Measurements from ENCODE around the gene KIF26A.

DNA sequence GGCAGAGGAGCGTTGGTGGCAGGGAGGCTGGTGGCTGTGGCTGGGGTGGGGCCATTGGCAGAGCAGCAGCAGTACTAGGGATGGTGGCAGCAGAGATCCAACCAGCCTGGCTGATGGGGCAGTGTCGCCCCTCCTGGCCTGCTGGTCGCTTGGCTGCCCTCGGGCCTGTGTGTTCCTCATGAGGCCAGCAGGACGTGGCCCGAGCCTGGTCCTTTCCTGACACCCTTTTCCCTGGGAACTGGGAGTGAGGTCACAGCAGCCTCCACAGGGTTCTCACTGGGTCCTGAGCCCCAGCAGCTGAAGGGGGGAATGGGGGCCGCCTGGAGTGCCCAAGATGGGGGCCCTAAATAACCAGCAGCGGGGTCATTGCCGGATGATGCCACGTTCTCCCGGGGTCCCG is 46.1 kb downstream of the KIF26A start:
- TF ChIP-seq, protein P1, sequence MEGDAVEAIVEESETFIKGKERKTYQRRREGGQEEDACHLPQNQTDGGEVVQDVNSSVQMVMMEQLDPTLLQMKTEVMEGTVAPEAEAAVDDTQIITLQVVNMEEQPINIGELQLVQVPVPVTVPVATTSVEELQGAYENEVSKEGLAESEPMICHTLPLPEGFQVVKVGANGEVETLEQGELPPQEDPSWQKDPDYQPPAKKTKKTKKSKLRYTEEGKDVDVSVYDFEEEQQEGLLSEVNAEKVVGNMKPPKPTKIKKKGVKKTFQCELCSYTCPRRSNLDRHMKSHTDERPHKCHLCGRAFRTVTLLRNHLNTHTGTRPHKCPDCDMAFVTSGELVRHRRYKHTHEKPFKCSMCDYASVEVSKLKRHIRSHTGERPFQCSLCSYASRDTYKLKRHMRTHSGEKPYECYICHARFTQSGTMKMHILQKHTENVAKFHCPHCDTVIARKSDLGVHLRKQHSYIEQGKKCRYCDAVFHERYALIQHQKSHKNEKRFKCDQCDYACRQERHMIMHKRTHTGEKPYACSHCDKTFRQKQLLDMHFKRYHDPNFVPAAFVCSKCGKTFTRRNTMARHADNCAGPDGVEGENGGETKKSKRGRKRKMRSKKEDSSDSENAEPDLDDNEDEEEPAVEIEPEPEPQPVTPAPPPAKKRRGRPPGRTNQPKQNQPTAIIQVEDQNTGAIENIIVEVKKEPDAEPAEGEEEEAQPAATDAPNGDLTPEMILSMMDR (IDR thresholded peaks at IDR 0.05; ENCODE audit: low read length), result no peak
- TF ChIP-seq EZH2 (optimal IDR thresholded peaks at IDR 0.05; ENCODE audit: low read depth, low read length), result no peak
